ENCODE results near the gene CLSTN1. TPM values are rescaled to one million over a fixed set of nuclear protein-coding genes. Genes with fewer than 3 reads are reported as not detected.

Gene CLSTN1
- total RNA-seq, 1 donor from 2014 or later: 130 TPM

GRCh38 chr1:9744106-9744799, 79.5 kb downstream of the CLSTN1 start:
- H3K27ac Mint-ChIP-seq: no peak overlapping the region
- no peak for TF ChIP-seq CTCF (IDR thresholded peaks at IDR 0.05; ENCODE audit: unreplicated experiment)
- peaks cover 26% of the 10 kb centered on the region for H3K36me3 Mint-ChIP-seq (ENCODE audit: insufficient read depth)

GRCh38 chr1:9737671-9738070, 86.1 kb downstream of the CLSTN1 start:
- Mint-ChIP-seq H3K9me3 (ENCODE audit: low read depth) (no peaks in the 10 kb centered on the region), H3K4me3 (ENCODE audit: low read depth) (no peak overlapping the region), H3K4me1 (ENCODE audit: low read depth) (no peaks in the 10 kb centered on the region), H3K36me3 (ENCODE audit: insufficient read depth) (peaks cover 35% of the 10 kb centered on the region), H3K27ac (no peak overlapping the region), H3K27me3 (no peaks in the 10 kb centered on the region)
- no peak for TF ChIP-seq CTCF (IDR thresholded peaks at IDR 0.05; ENCODE audit: unreplicated experiment)
- DNase-seq (ENCODE audit: low spot score, unreplicated experiment): no peak

More at GRCh38 chr1:9744106-9744799, 79.5 kb downstream of the CLSTN1 start:
- Mint-ChIP-seq H3K27me3 (no peaks in the 10 kb centered on the region), H3K4me3 (ENCODE audit: low read depth) (no peak overlapping the region), H3K4me1 (ENCODE audit: low read depth) (no peaks in the 10 kb centered on the region), H3K9me3 (ENCODE audit: low read depth) (no peaks in the 10 kb centered on the region)
- no peak for DNase-seq (ENCODE audit: low spot score, unreplicated experiment)

DNA sequence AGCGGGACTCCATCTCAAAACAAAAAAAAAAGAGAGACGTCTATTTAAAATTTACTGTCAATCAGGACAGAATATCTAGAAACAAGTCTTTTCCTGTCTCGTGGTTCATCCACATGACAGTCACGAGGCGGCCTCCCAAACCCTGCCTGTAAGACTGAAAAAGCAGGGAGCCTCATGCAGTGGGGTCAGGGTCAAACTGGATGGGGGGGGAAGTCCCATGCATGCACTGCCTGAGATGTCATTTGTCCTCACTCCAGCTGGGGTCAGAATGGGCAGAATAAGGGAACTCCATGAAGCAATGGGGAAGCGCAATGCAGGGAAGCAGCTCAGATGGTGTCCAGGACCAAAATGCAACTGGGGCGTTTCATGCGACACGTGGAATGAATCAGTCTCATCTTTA, 86.7 kb downstream of the CLSTN1 start:
- Mint-ChIP-seq H3K27ac (no peak overlapping the region), H3K27me3 (no peaks in the 10 kb centered on the region), H3K36me3 (ENCODE audit: insufficient read depth) (peaks cover 38% of the 10 kb centered on the region), H3K9me3 (ENCODE audit: low read depth) (no peaks in the 10 kb centered on the region), H3K4me3 (ENCODE audit: low read depth) (no peak overlapping the region), H3K4me1 (ENCODE audit: low read depth) (no peaks in the 10 kb centered on the region)
- no peak for DNase-seq (ENCODE audit: low spot score, unreplicated experiment)
- TF ChIP-seq CTCF (IDR thresholded peaks at IDR 0.05; ENCODE audit: unreplicated experiment): no peak

GRCh38 chr1:9736241-9736640, 87.5 kb downstream of the CLSTN1 start:
- H3K4me1 Mint-ChIP-seq (ENCODE audit: low read depth): no peaks in the 10 kb centered on the region
- DNase-seq (ENCODE audit: low spot score, unreplicated experiment): no peak
- H3K27ac Mint-ChIP-seq: no peak overlapping the region
- no peak overlapping the region for H3K4me3 Mint-ChIP-seq (ENCODE audit: low read depth)
- no peak for TF ChIP-seq CTCF (IDR thresholded peaks at IDR 0.05; ENCODE audit: unreplicated experiment)
- peaks cover 41% of the 10 kb centered on the region for H3K36me3 Mint-ChIP-seq (ENCODE audit: insufficient read depth)
- H3K9me3 Mint-ChIP-seq (ENCODE audit: low read depth): no peaks in the 10 kb centered on the region
- H3K27me3 Mint-ChIP-seq: no peaks in the 10 kb centered on the region

- peaks cover 41% of the 10 kb centered on the region for H3K36me3 Mint-ChIP-seq (ENCODE audit: insufficient read depth)
- DNase-seq (ENCODE audit: low spot score, unreplicated experiment): no peak
- H3K9me3 Mint-ChIP-seq (ENCODE audit: low read depth): no peaks in the 10 kb centered on the region
- no peaks in the 10 kb centered on the region for H3K4me1 Mint-ChIP-seq (ENCODE audit: low read depth)
- H3K27ac Mint-ChIP-seq: peak overlapping the region; percentile 39
- no peak overlapping the region for H3K4me3 Mint-ChIP-seq (ENCODE audit: low read depth)
- no peak for TF ChIP-seq CTCF (IDR thresholded peaks at IDR 0.05; ENCODE audit: unreplicated experiment)
- H3K27me3 Mint-ChIP-seq: no peaks in the 10 kb centered on the region
Measured at GRCh38 chr1:9735800-9736199, 88.0 kb downstream of the CLSTN1 start.
